ENCODE measurements around the gene LAMTOR1. TPM values are rescaled to one million over a fixed set of nuclear protein-coding genes. Genes with fewer than 3 reads are reported as not detected.
"Not testable (repeated sequence)": the region's sequence is repeated elsewhere in the genome, so short reads cannot be mapped to it uniquely, and the experiment has no call there.

LAMTOR1 gene
- total RNA-seq (10 to 100 TPM; 66.8 to 68.6 TPM), polyA plus RNA-seq (100 to 1,000 TPM in 1 of 2 donors, 10 to 100 TPM in 1; 77.5 to 105 TPM)

GRCh38 chr11:72102946-72103753 lies at the start of gene LAMTOR1:
TSS of gene LAMTOR1 (minus strand) at chr11:72103297. CDS start at chr11:72103224, 73 bp downstream.
- Histone ChIP-seq H3K9me3 (ENCODE audit: control insufficient read depth in 1 of 2, low read length in 2 of 2) (no peaks in the 10 kb centered on the region), H3K4me3 (ENCODE audit: low read length in 2 of 2) (peak within 1 kb of the TSS; percentile 75 to 93), H3K27me3 (ENCODE audit: insufficient read depth, low read length) (no peaks in the 10 kb centered on the region), H3K27ac (ENCODE audit: low read depth, low read length) (peak within 1 kb of the TSS; percentile 90), H3K36me3 (ENCODE audit: insufficient read depth, low read length) (peaks cover 8% of the 10 kb centered on the region), H3K4me1 (ENCODE audit: insufficient read depth, low read length) (peaks cover 32% of the 10 kb centered on the region)
- ChIA-PET POLR2A (ENCODE audit: partially characterized antibody) (interaction anchor here (1.0 to 7.8 kb wide), 9 partner anchors 9 to 175 kb away, joined by 3 to 64 read pairs (median 5); partner anchors contain the start of genes ANAPC15, RNF121 and XNDC1N), CTCF (ENCODE audit: partially characterized antibody) (interaction anchor here (0.8 to 4.4 kb wide), 4 partner anchors 10 to 41 kb away, joined by 3 to 22 read pairs (median 8); partner anchors contain the start of gene ANAPC15)
- DNase-seq = peak; percentile 94 to 99 (median 95)
- peak within 1 kb of the TSS; percentile 89 to 95 (median 95) for H3K27ac Mint-ChIP-seq
- no peaks in the 10 kb centered on the region for H3K27me3 Mint-ChIP-seq
- intact Hi-C loops (cut with micrococcal nuclease) = loop anchor here (1.0 to 10.0 kb wide), 5 partner anchors 9 to 318 kb away; partner anchors contain the start of genes ANAPC15, LRRC51, NUMA1 and XNDC1N
- no peaks in the 10 kb centered on the region for H3K9me3 Mint-ChIP-seq
- peaks cover 13 to 37% of the 10 kb centered on the region in 2 donors for H3K36me3 Mint-ChIP-seq
- H3K4me3 Mint-ChIP-seq = peak within 1 kb of the TSS; percentile 80 to 95 (median 86)
- H3K4me1 Mint-ChIP-seq = peaks cover 28 to 47% (median 38%) of the 10 kb centered on the region in 4 donors

GRCh38 chr11:72150882-72151281 lies 47.8 kb upstream of the LAMTOR1 start:
- peaks cover 2 to 5% of the 10 kb centered on the region in 2 donors for H3K27me3 Mint-ChIP-seq
- no peak for DNase-seq
- H3K27ac Mint-ChIP-seq = no peak overlapping the region

GRCh38 chr11:72146625-72147024 lies 43.5 kb upstream of the LAMTOR1 start:
- Histone ChIP-seq H3K36me3 (ENCODE audit: insufficient read depth, low read length) (no peaks in the 10 kb centered on the region), H3K4me1 (ENCODE audit: insufficient read depth, low read length) (no peaks in the 10 kb centered on the region), H3K27ac (ENCODE audit: low read depth, low read length) (no peak overlapping the region), H3K9me3 (ENCODE audit: control insufficient read depth in 1 of 2, low read length in 2 of 2) (no peaks in the 10 kb centered on the region), H3K4me3 (ENCODE audit: low read length in 2 of 2) (no peak overlapping the region), H3K27me3 (ENCODE audit: insufficient read depth, low read length) (no peaks in the 10 kb centered on the region)
- ChIA-PET CTCF (ENCODE audit: partially characterized antibody) (interaction anchor here (1.1 to 5.6 kb wide), 4 partner anchors 10 to 169 kb away, joined by 3 to 188 read pairs (median 5); no protein-coding TSS in a partner anchor), POLR2A (ENCODE audit: partially characterized antibody) (no interaction called here)
- Mint-ChIP-seq H3K27ac (peak overlapping the region in 1 of 7 donors; percentile 48), H3K36me3 (no peaks in the 10 kb centered on the region), H3K27me3 (peaks cover 0 to 6% of the 10 kb centered on the region in 2 donors), H3K4me1 (peaks cover 0 to 3% (median 1%) of the 10 kb centered on the region in 4 donors), H3K4me3 (no peak overlapping the region), H3K9me3 (no peaks in the 10 kb centered on the region)
- intact Hi-C loops (cut with micrococcal nuclease) = no loop called here
- DNase-seq = no peak

More at GRCh38 chr11:72150882-72151281, 47.8 kb upstream of the LAMTOR1 start:
- ChIA-PET POLR2A (ENCODE audit: partially characterized antibody) (no interaction called here), CTCF (ENCODE audit: partially characterized antibody) (no interaction called here)
- no peaks in the 10 kb centered on the region for H3K9me3 Mint-ChIP-seq
- Histone ChIP-seq H3K27ac (ENCODE audit: low read depth, low read length) (no peak overlapping the region), H3K36me3 (ENCODE audit: insufficient read depth, low read length) (no peaks in the 10 kb centered on the region), H3K9me3 (ENCODE audit: control insufficient read depth in 1 of 2, low read length in 2 of 2) (no peaks in the 10 kb centered on the region), H3K27me3 (ENCODE audit: insufficient read depth, low read length) (no peaks in the 10 kb centered on the region), H3K4me3 (ENCODE audit: low read length in 2 of 2) (no peak overlapping the region), H3K4me1 (ENCODE audit: insufficient read depth, low read length) (no peaks in the 10 kb centered on the region)
- no peak overlapping the region for H3K4me3 Mint-ChIP-seq
- H3K36me3 Mint-ChIP-seq = no peaks in the 10 kb centered on the region
- H3K4me1 Mint-ChIP-seq = no peaks in the 10 kb centered on the region
- intact Hi-C loops (cut with micrococcal nuclease) = no loop called here

GRCh38 chr11:72144807-72145565 lies 41.9 kb upstream of the LAMTOR1 start:
- ChIA-PET POLR2A (ENCODE audit: partially characterized antibody) (interaction anchor here (0.7 to 1.9 kb wide), 4 partner anchors 32 to 120 kb away, joined by 3 to 7 read pairs (median 4); partner anchors contain the start of gene ANAPC15), CTCF (ENCODE audit: partially characterized antibody) (interaction anchor here (0.6 to 5.6 kb wide), 32 partner anchors 9 to 286 kb away, joined by 3 to 188 read pairs (median 7); partner anchors contain the start of genes FOLR3, INPPL1 and LAMTOR1)
- Histone ChIP-seq H3K27me3 (ENCODE audit: insufficient read depth, low read length) (no peaks in the 10 kb centered on the region), H3K36me3 (ENCODE audit: insufficient read depth, low read length) (no peaks in the 10 kb centered on the region), H3K4me1 (ENCODE audit: insufficient read depth, low read length) (no peaks in the 10 kb centered on the region), H3K27ac (ENCODE audit: low read depth, low read length) (no peak overlapping the region), H3K4me3 (ENCODE audit: low read length in 2 of 2) (no peak overlapping the region), H3K9me3 (ENCODE audit: control insufficient read depth in 1 of 2, low read length in 2 of 2) (no peaks in the 10 kb centered on the region)
- H3K27me3 Mint-ChIP-seq = peaks cover 0 to 6% of the 10 kb centered on the region in 2 donors
- H3K4me1 Mint-ChIP-seq = peaks cover 2 to 11% (median 6%) of the 10 kb centered on the region in 4 donors
- DNase-seq = no peak
- H3K4me3 Mint-ChIP-seq = no peak overlapping the region
- no peaks in the 10 kb centered on the region for H3K36me3 Mint-ChIP-seq
- intact Hi-C loops (cut with micrococcal nuclease) = loop anchor here (1.0 to 2.0 kb wide), 4 partner anchors 32 to 168 kb away; partner anchors contain the start of genes ANAPC15, LRRC51 and NUMA1
- H3K27ac Mint-ChIP-seq = no peak overlapping the region
- H3K9me3 Mint-ChIP-seq = no peaks in the 10 kb centered on the region

GRCh38 chr11:72142543-72142942 lies 39.4 kb upstream of the LAMTOR1 start:
- H3K27me3 Mint-ChIP-seq; DNase-seq; H3K27ac ChIP-seq (ENCODE audit: low read depth, low read length); H3K36me3 Mint-ChIP-seq; H3K9me3 Mint-ChIP-seq; H3K4me3 ChIP-seq (ENCODE audit: low read length in 2 of 2); H3K4me1 ChIP-seq (ENCODE audit: insufficient read depth, low read length); H3K9me3 ChIP-seq (ENCODE audit: control insufficient read depth in 1 of 2, low read length in 2 of 2); intact Hi-C loops (cut with micrococcal nuclease); H3K27me3 ChIP-seq (ENCODE audit: insufficient read depth, low read length); H3K4me3 Mint-ChIP-seq; H3K27ac Mint-ChIP-seq; H3K36me3 ChIP-seq (ENCODE audit: insufficient read depth, low read length); POLR2A ChIA-PET (ENCODE audit: partially characterized antibody): not testable (repeated sequence)
- CTCF ChIA-PET (ENCODE audit: partially characterized antibody) = interaction anchor here (1.6 to 5.6 kb wide), 5 partner anchors 11 to 165 kb away, joined by 4 to 188 read pairs (median 14); no protein-coding TSS in a partner anchor
- H3K4me1 Mint-ChIP-seq = peaks cover 2 to 14% (median 6%) of the 10 kb centered on the region in 4 donors

GRCh38 chr11:72142086-72142485 lies 39.0 kb upstream of the LAMTOR1 start:
- H3K4me1 ChIP-seq (ENCODE audit: insufficient read depth, low read length); H3K27ac Mint-ChIP-seq; H3K27me3 Mint-ChIP-seq; H3K36me3 ChIP-seq (ENCODE audit: insufficient read depth, low read length); POLR2A ChIA-PET (ENCODE audit: partially characterized antibody); H3K4me3 ChIP-seq (ENCODE audit: low read length in 2 of 2); H3K9me3 ChIP-seq (ENCODE audit: control insufficient read depth in 1 of 2, low read length in 2 of 2); H3K27me3 ChIP-seq (ENCODE audit: insufficient read depth, low read length); DNase-seq; H3K9me3 Mint-ChIP-seq; H3K36me3 Mint-ChIP-seq; H3K4me3 Mint-ChIP-seq; intact Hi-C loops (cut with micrococcal nuclease); H3K27ac ChIP-seq (ENCODE audit: low read depth, low read length): not testable (repeated sequence)
- peaks cover 2 to 14% (median 6%) of the 10 kb centered on the region in 4 donors for H3K4me1 Mint-ChIP-seq
- CTCF ChIA-PET (ENCODE audit: partially characterized antibody) = interaction anchor here (2.2 kb wide), 1 partner anchor 117 kb away, joined by 15 read pairs; no protein-coding TSS in a partner anchor

All from CD4-positive, alpha-beta memory T cell (primary cell).